ENCODE results near the gene ZNF471. TPM values are rescaled to one million over a fixed set of nuclear protein-coding genes. Genes with fewer than 3 reads are reported as not detected.

The ZNF471 gene
- 0.04 to 0.22 TPM (median 0.14 TPM) in 4 of 5 replicates, not detected in the other for total RNA-seq (2022; extraction: Qiagen RNA extraction; ENCODE audit: low read depth)

DNA sequence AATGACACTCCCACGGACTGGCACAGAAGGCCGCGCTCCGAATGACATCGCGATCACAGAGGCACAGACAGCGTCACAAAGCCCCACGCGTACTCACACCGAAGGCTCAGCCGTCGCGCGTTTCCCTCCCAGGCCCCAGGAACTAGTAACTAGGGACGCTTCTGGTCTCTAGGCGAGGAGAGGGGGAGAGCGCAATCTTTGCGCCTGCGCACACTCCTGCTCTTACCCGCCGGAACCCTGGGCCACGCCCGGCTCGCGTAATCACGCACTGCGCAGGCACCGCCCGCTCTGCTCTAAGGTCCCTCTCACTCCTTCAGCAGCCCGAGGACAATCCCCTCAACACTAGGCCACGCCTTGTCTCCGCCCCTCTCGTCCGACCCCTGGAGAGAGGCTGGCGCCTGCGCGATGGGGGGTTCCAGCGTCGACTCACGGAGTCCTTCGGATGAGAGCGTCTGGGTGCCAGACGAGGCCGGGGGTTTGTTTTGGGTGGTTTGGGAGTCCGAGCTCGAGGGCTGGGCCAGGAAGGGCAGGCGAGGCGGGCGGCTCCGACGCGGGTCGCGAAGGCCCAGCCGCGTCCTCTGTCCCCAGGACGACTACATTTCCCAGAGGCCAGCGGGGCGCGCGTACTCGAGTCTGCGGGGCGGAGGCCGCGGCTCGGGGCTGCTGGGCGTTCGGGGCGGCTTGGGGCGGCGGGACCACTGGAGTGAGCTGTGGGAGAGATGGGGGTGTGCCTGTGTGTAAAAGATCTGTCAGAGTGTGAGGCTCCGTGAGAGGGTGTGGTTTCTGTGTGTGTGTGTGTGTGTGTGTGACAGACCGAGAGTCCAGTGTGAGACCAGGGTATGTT, at the start of gene ZNF471:
ZNF471 (plus strand) TSS at position 410 of the 844 bp plus-strand sequence. CDS start 3,717 bp downstream, outside the sequence.

DNA sequence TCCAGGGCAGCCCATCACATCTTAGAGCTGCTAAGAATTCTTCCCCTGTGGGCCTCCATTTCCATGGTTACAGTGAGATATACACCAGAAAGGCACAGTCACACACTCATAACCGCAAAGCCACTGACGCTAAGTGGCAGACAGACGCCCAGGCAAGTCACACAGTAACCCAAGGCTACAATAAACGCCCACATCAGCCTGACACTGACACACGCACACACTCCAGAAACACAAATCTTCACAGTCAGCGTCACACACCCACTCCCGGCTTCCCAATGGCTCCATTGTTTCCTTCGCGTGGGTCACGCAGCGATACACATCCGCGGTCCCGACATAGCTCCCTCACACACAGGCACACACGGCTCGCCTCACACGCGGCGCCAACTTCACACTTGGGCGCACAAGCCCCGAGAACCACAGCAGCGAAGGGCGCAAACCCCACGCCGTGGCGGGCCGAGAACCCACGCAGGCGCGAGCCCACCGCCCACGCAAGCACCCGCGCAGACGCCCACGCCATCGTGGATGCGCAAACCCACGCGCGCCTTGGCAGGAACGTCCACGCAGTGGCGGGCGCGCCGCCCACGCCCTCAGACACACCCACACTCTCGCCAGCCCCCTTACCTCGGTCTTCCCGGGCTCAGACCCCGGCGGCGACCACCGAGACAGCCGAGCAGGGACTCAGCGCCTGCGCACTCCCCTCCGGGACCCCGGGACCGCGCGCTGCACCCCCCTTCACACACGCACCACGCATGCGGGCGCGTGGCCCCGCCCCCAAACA, 30.8 kb upstream of the ZNF471 start, which contains the start of gene ZNF667:
ZNF667 (minus strand) TSS at position 695 of the 778 bp plus-strand sequence. CDS start 14,975 bp downstream, outside the sequence.

GRCh38 chr19:56538761-56539263, 31.2 kb downstream of the ZNF471 start, which contains the start of gene ZFP28:
TSS of gene ZFP28 (plus strand) at chr19:56538948. CDS start at chr19:56539019, 71 bp downstream.

GRCh38 chr19:56567274-56568120, 59.8 kb downstream of the ZNF471 start, which contains the start of gene ZNF470:
TSS of gene ZNF470 (plus strand) at chr19:56567468. CDS start at chr19:56570312, 2,844 bp downstream.

Other genes starting within 250 kb of the ZNF471 start
- not detected in 5 replicates for gene EDDM13, start 235.1 kb upstream of the ZNF471 start, total RNA-seq (2022; extraction: Qiagen RNA extraction; ENCODE audit: low read depth)
- 7.8 to 13.2 TPM (median 8.2 TPM) in 5 replicates for gene ZSCAN5A, start 193.0 kb upstream of the ZNF471 start, total RNA-seq (2022; extraction: Qiagen RNA extraction; ENCODE audit: low read depth)
- 0.67 to 1.4 TPM (median 0.72 TPM) in 5 replicates for gene ZNF582, start 114.3 kb upstream of the ZNF471 start, total RNA-seq (2022; extraction: Qiagen RNA extraction; ENCODE audit: low read depth)
- 1.8 to 3.0 TPM (median 2.3 TPM) in 5 replicates for gene ZNF583, start 103.5 kb upstream of the ZNF471 start, total RNA-seq (2022; extraction: Qiagen RNA extraction; ENCODE audit: low read depth)
- gene ZNF667, start 30.5 kb upstream of the ZNF471 start, total RNA-seq (2022; extraction: Qiagen RNA extraction; ENCODE audit: low read depth): not detected in 5 replicates
- gene ZFP28, start 31.1 kb downstream of the ZNF471 start, total RNA-seq (2022; extraction: Qiagen RNA extraction; ENCODE audit: low read depth): 3.3 to 4.7 TPM (median 4.1 TPM) in 5 replicates
- gene ZNF470, start 59.6 kb downstream of the ZNF471 start, total RNA-seq (2022; extraction: Qiagen RNA extraction; ENCODE audit: low read depth): 1.4 to 1.7 TPM (median 1.6 TPM) in 5 replicates
- 9.0 to 12.6 TPM (median 11.8 TPM) in 5 replicates for gene ZNF71, start 87.4 kb downstream of the ZNF471 start, total RNA-seq (2022; extraction: Qiagen RNA extraction; ENCODE audit: low read depth)
- not detected in 5 replicates for gene SMIM17, start 135.3 kb downstream of the ZNF471 start, total RNA-seq (2022; extraction: Qiagen RNA extraction; ENCODE audit: low read depth)
- not detected in 5 replicates for gene ZNF835, start 163.9 kb downstream of the ZNF471 start, total RNA-seq (2022; extraction: Qiagen RNA extraction; ENCODE audit: low read depth)